ENCODE data around the gene ZNF655. TPM values are rescaled to one million over a fixed set of nuclear protein-coding genes. Genes with fewer than 3 reads are reported as not detected.

ZNF655 gene
- total and polyA plus RNA-seq, 2 donors (not counting 3 experiments of a cell fraction or from before 2014, with no cell fraction given), result 16.9 to 20.4 TPM

DNA sequence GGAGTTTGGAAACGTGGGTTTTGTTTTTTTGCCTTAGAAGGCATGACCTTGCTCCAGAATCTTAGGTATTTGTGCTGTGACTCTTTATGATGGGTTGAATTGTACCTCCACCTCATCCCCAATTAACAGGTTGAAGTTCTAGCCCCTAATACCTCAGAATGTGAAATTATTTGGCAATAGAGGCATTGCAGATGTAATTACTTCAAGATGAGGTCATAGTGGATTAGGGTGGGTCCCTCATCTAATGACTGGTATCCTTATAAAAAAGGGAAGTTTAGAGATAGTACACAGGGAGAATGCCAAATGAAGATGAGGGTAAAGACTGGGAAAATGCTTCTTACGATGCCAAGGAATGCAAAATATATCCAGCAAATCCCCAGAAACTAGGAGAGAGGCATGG, 3.5 kb upstream of the ZNF655 start:
- dilution Hi-C loops (cut with MboI; ENCODE audit: extremely low pct_ligation_motif_present, low sequenced_read_pairs) (no loop called here), intact Hi-C loops (cut with micrococcal nuclease) (no loop called here)
- Histone ChIP-seq H4K20me1 (replicated peaks; ENCODE audit: control insufficient read depth, extremely low read depth, insufficient read depth, low read length) (no peaks in the 10 kb centered on the region), H3K9me1 (replicated peaks; ENCODE audit: control insufficient read depth, extremely low read depth, insufficient read depth, low read length) (no peaks in the 10 kb centered on the region), H3K27me3 (ENCODE audit: control insufficient read depth in 2 of 2, insufficient read depth in 2 of 2, low read length in 2 of 2) (no peaks in the 10 kb centered on the region), H3K4me2 (ENCODE audit: insufficient read depth, low read length) (no peak overlapping the region), H3K4me3 (replicated peaks in 1 of 3; ENCODE audit: insufficient read depth in 1 of 3, low read depth in 1 of 3, low read length in 3 of 3) (no peak overlapping the region), H3K36me3 (ENCODE audit: control insufficient read depth in 2 of 2, extremely low read depth in 1 of 2, insufficient read depth in 2 of 2, low read length in 2 of 2) (no peaks in the 10 kb centered on the region), H3K4me1 (ENCODE audit: control insufficient read depth, extremely low read depth, insufficient read depth, low read length) (peaks cover 21% of the 10 kb centered on the region), H3K27ac (ENCODE audit: insufficient read depth, low read depth, low read length) (no peak overlapping the region), H3K9me3 (replicated peaks; ENCODE audit: control insufficient read depth, insufficient read depth, low read length) (no peaks in the 10 kb centered on the region), H3K9ac (replicated peaks; ENCODE audit: extremely low read depth, insufficient read depth, low read length) (no peak overlapping the region), H2AFZ (ENCODE audit: low read depth, low read length) (no peak overlapping the region), H3K79me2 (ENCODE audit: control insufficient read depth, insufficient read depth, low read length) (peaks cover 11% of the 10 kb centered on the region)
- DNase-seq (ENCODE audit: low read depth, low spot score) (no peak), FAIRE-seq (no peak)
- ChIA-PET CTCF (no interaction called here), POLR2A (no interaction called here)
- TF ChIP-seq EZH2 (IDR thresholded peaks at IDR 0.05; ENCODE audit: borderline replicate concordance, low read depth, low read length, severe bottlenecking) (no peak), JUN (IDR thresholded peaks at IDR 0.05; ENCODE audit: borderline replicate concordance, insufficient read depth, insufficient read length, low read depth) (no peak), MYC (IDR thresholded peaks at IDR 0.05; ENCODE audit: low read depth, low read length) (no peak), FOS (IDR thresholded peaks at IDR 0.05; ENCODE audit: borderline replicate concordance, insufficient read depth, low read length) (no peak), POLR2A (IDR thresholded peaks at IDR 0.05; ENCODE audit: low read depth, low read length) (no peak), GATA2 (IDR thresholded peaks at IDR 0.05; ENCODE audit: insufficient read depth, insufficient read length, low read depth, low read length) (no peak)
- TF ChIP-seq, protein P1, sequence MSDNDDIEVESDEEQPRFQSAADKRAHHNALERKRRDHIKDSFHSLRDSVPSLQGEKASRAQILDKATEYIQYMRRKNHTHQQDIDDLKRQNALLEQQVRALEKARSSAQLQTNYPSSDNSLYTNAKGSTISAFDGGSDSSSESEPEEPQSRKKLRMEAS (IDR thresholded peaks at IDR 0.05; ENCODE audit: insufficient read depth, insufficient read length), result no peak
- TF ChIP-seq, protein P2, sequence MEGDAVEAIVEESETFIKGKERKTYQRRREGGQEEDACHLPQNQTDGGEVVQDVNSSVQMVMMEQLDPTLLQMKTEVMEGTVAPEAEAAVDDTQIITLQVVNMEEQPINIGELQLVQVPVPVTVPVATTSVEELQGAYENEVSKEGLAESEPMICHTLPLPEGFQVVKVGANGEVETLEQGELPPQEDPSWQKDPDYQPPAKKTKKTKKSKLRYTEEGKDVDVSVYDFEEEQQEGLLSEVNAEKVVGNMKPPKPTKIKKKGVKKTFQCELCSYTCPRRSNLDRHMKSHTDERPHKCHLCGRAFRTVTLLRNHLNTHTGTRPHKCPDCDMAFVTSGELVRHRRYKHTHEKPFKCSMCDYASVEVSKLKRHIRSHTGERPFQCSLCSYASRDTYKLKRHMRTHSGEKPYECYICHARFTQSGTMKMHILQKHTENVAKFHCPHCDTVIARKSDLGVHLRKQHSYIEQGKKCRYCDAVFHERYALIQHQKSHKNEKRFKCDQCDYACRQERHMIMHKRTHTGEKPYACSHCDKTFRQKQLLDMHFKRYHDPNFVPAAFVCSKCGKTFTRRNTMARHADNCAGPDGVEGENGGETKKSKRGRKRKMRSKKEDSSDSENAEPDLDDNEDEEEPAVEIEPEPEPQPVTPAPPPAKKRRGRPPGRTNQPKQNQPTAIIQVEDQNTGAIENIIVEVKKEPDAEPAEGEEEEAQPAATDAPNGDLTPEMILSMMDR (IDR thresholded peaks at IDR 0.05; ENCODE audit: extremely low read depth in 1 of 2, insufficient read depth in 1 of 2, low read depth in 1 of 2, low read length in 2 of 2), result no peak
- BruUV-seq (replicated peaks), result no TSS peak

All from endothelial cell of umbilical vein (primary cell).